IMR-90 (cell line): Measurements from ENCODE around the gene AP2A1. TPM values are rescaled to one million over a fixed set of nuclear protein-coding genes. Genes with fewer than 3 reads are reported as not detected.

Experiments used
- ATAC-seq: fragments of 200-7000 bp; cut with Tn5 transposase; 2 replicates; pipeline ENCODE4 v1.9.1; 2020; ENCODE audit warnings: low read depth, mild to moderate bottlenecking, moderate library complexity
- BruUV-seq: library from RNA; stranded (reverse); fragments of 400-500 nt; replicated peaks from 2 replicates; lab custom pipeline; 2021; lab: Mats Ljungman, UMichigan
- CTCF ChIA-PET: fragments of 300-600 bp; formaldehyde crosslinking; extraction: SDS; loops from one replicate; lab custom pipeline; 2021; ENCODE audit warnings: antibody characterized with exemption; lab: Yijun Ruan, JAX
- POLR2A ChIA-PET: fragments of 300-600 bp; sonication (Branson Sonifier 250); formaldehyde crosslinking; loops from one replicate; lab custom pipeline; 2022; ENCODE audit warnings: antibody characterized with exemption; ENCODE audit not compliant: unreplicated experiment; lab: Charles Lee
- DNase-seq: peaks from one replicate; pipeline ENCODE4 v3.0.0; 2013
- H2AFZ ChIP-seq: replicated peaks from 2 replicates; pipeline ENCODE3; 2013; ENCODE audit warnings: low read length, mild to moderate bottlenecking; ENCODE audit not compliant: poor library complexity
- H2AK5ac ChIP-seq: 2 replicates; pipeline ENCODE4 v1.6.1; 2013; ENCODE audit warnings: low read depth, low read length, inconsistent platforms
- H2AK9ac ChIP-seq: replicated peaks from 2 replicates; pipeline ENCODE3; 2013; ENCODE audit warnings: mild to moderate bottlenecking, low read depth, low read length, moderate library complexity; ENCODE audit not compliant: poor library complexity
- H2BK120ac ChIP-seq: 2 replicates; pipeline ENCODE4 v1.6.1; 2013; ENCODE audit warnings: low read depth, low read length, inconsistent platforms
- H2BK15ac ChIP-seq: 3 replicates; pipeline ENCODE4 v1.6.1; 2013; ENCODE audit warnings: low read depth, low read length, inconsistent platforms
- H2BK20ac ChIP-seq: 2 replicates; pipeline ENCODE4 v1.6.1; 2013; ENCODE audit warnings: low read depth, mild to moderate bottlenecking, inconsistent platforms, low read length, moderate library complexity
- H2BK5ac ChIP-seq: 2 replicates; pipeline ENCODE4 v1.6.1; 2013; ENCODE audit warnings: mild to moderate bottlenecking, low read depth, low read length, inconsistent platforms; ENCODE audit not compliant: poor library complexity, severe bottlenecking
- H3K14ac ChIP-seq: replicated peaks from 2 replicates; pipeline ENCODE4 v1.6.1; 2013; ENCODE audit warnings: low read depth, low read length, inconsistent platforms
- H3K18ac ChIP-seq: 2 replicates; pipeline ENCODE4 v1.6.1; 2013; ENCODE audit warnings: low read depth, low read length, control low read depth
- H3K23ac ChIP-seq: 2 replicates; pipeline ENCODE4 v1.6.1; 2013; ENCODE audit warnings: low read depth, low read length, inconsistent platforms
- H3K27ac ChIP-seq: 2 replicates; pipeline ENCODE4 v1.5.1; 2013; ENCODE audit warnings: mild to moderate bottlenecking, control low read depth, low read length; ENCODE audit not compliant: insufficient read depth
- H3K27me3 ChIP-seq: 2 replicates; pipeline ENCODE4 v1.6.1; 2013; ENCODE audit warnings: low read length; ENCODE audit not compliant: control insufficient read depth, insufficient read depth
- H3K36me3 ChIP-seq: 2 replicates; pipeline ENCODE4 v1.6.1; 2013; ENCODE audit warnings: low read length, mixed read lengths; ENCODE audit not compliant: control insufficient read depth, insufficient read depth
- H3K4ac ChIP-seq: 2 replicates; pipeline ENCODE4 v1.6.1; 2013; ENCODE audit warnings: low read depth, low read length, inconsistent platforms
- H3K4me1 ChIP-seq: 2 replicates; pipeline ENCODE4 v1.6.1; 2013; ENCODE audit warnings: low read length, mixed read lengths; ENCODE audit not compliant: control insufficient read depth, insufficient read depth
- H3K4me2 ChIP-seq: 2 replicates; pipeline ENCODE4 v1.6.1; 2013; ENCODE audit warnings: low read depth, mild to moderate bottlenecking, control low read depth, low read length, moderate library complexity
- H3K4me3 ChIP-seq: 2 replicates; pipeline ENCODE4 v1.5.1; 2013; ENCODE audit warnings: low read depth, mild to moderate bottlenecking, control low read depth, low read length, moderate library complexity; ENCODE audit not compliant: insufficient read depth
- H3K56ac ChIP-seq: 2 replicates; pipeline ENCODE4 v1.6.1; 2013; ENCODE audit warnings: low read length, inconsistent platforms; ENCODE audit not compliant: insufficient read depth; ENCODE audit errors: extremely low read depth
- H3K79me1 ChIP-seq, 2 experiments: 2 replicates each; pipeline ENCODE4 v1.6.1; 2013; ENCODE audit warnings: low read length in 2 of 2, inconsistent platforms in 1 of 2, low read depth in 1 of 2
- H3K9ac ChIP-seq: 2 replicates; pipeline ENCODE4 v1.6.1; 2013; ENCODE audit warnings: low read depth, low read length, control low read depth
- H3K9me1 ChIP-seq: 2 replicates; pipeline ENCODE4 v1.6.1; 2013; ENCODE audit warnings: low read length, inconsistent platforms; ENCODE audit not compliant: insufficient read depth
- H3K9me3 ChIP-seq: 2 replicates; pipeline ENCODE4 v1.6.1; 2013; ENCODE audit warnings: low read length; ENCODE audit not compliant: control insufficient read depth, insufficient read depth
- H4K20me1 ChIP-seq: 2 replicates; pipeline ENCODE4 v1.6.1; 2013; ENCODE audit warnings: low read length, inconsistent platforms; ENCODE audit not compliant: insufficient read depth
- H4K5ac ChIP-seq: 2 replicates; pipeline ENCODE4 v1.6.1; 2013; ENCODE audit warnings: mild to moderate bottlenecking, low read depth, low read length, control low read depth
- H4K8ac ChIP-seq, 2 experiments: 2 replicates each; pipeline ENCODE4 v1.6.1; 2013; ENCODE audit warnings: low read depth in 2 of 2, low read length in 2 of 2, control low read depth in 1 of 2, inconsistent platforms in 1 of 2
- H4K91ac ChIP-seq: 2 replicates; pipeline ENCODE4 v1.6.1; 2013; ENCODE audit warnings: low read depth, low read length, inconsistent platforms; ENCODE audit not compliant: insufficient read depth
- BHLHE40 ChIP-seq: fragments of 150-350 bp; IDR thresholded peaks from 2 replicates; pipeline ENCODE4 v1.6.1; 2016; ENCODE audit warnings: mild to moderate bottlenecking, low read depth, low read length
- CEBPB ChIP-seq: IDR thresholded peaks from 2 replicates; pipeline ENCODE4 v1.6.1; 2012; ENCODE audit warnings: low read depth, low read length, improper control_type of control experiment
- CHD1 ChIP-seq: IDR thresholded peaks from 2 replicates; pipeline ENCODE4 v1.6.1; 2012; ENCODE audit warnings: low read depth, low read length, improper control_type of control experiment
- CTCF ChIP-seq: conservative IDR thresholded peaks from 2 replicates; pipeline ENCODE4 v1.5.1; 2012; ENCODE audit warnings: mild to moderate bottlenecking, low read depth, low read length, improper control_type of control experiment
- ELK1 ChIP-seq: fragments of 150-350 bp; IDR thresholded peaks from 2 replicates; pipeline ENCODE4 v1.6.1; 2016; ENCODE audit warnings: low read depth, mild to moderate bottlenecking, low read length, moderate library complexity, borderline replicate concordance
- MAFK ChIP-seq: IDR thresholded peaks from 2 replicates; pipeline ENCODE4 v1.6.1; 2012; ENCODE audit warnings: low read depth, low read length, improper control_type of control experiment
- MAZ ChIP-seq: IDR thresholded peaks from 2 replicates; pipeline ENCODE4 v1.6.1; 2012; ENCODE audit warnings: low read depth, mild to moderate bottlenecking, low read length, improper control_type of control experiment, moderate library complexity, borderline replicate concordance
- MXI1 ChIP-seq: IDR thresholded peaks from 2 replicates; pipeline ENCODE4 v1.6.1; 2012; ENCODE audit warnings: low read depth, mild to moderate bottlenecking, low read length, moderate library complexity, borderline replicate concordance
- NFE2L2 ChIP-seq: fragments of 150-350 bp; IDR thresholded peaks from 2 replicates; pipeline ENCODE4 v1.6.1; 2016; ENCODE audit warnings: low read depth, mild to moderate bottlenecking, low read length
- POLR2A ChIP-seq: IDR thresholded peaks from 2 replicates; pipeline ENCODE4 v1.6.1; 2012; ENCODE audit warnings: mild to moderate bottlenecking, low read depth, low read length
- RAD21 ChIP-seq: IDR thresholded peaks from 2 replicates; pipeline ENCODE4 v1.6.1; 2012; ENCODE audit warnings: low read length, improper control_type of control experiment
- RCOR1 ChIP-seq: IDR thresholded peaks from 2 replicates; pipeline ENCODE4 v1.6.1; 2012; ENCODE audit warnings: mild to moderate bottlenecking, low read length, improper control_type of control experiment; ENCODE audit not compliant: insufficient replicate concordance
- RFX5 ChIP-seq: IDR thresholded peaks from 2 replicates; pipeline ENCODE4 v1.8.0; 2012; ENCODE audit warnings: low read depth, mild to moderate bottlenecking, low read length, moderate library complexity
- SMC3 ChIP-seq: fragments of 150-350 bp; IDR thresholded peaks from 2 replicates; pipeline ENCODE4 v1.6.1; 2016; ENCODE audit warnings: low read depth, mild to moderate bottlenecking, antibody characterized with exemption, low read length, moderate library complexity
- WGBS, 2 experiments: methylation state at CpG; one replicate each; pipeline versions ENCODE4 v1.1.5 to v1.1.7; 2013; ENCODE audit warnings: missing lambda C conversion rate in 2 of 2; ENCODE audit not compliant: insufficient read length in 1 of 2; ENCODE audit errors: extremely low coverage in 2 of 2; 5-methylcytosine and 5-hydroxymethylcytosine counted together
- dilution Hi-C: fragments of 300-500 bp; cut with HindIII; formaldehyde crosslinking; loops from one replicate; pipeline ENCODE4 v1.14.3; 2018; ENCODE audit warnings: low sequenced_read_pairs; ENCODE audit not compliant: unreplicated experiment
- in situ Hi-C: fragments of 300-500 bp; cut with MboI; formaldehyde crosslinking; loops from 3 replicates; pipeline ENCODE4 v1.14.3; 2019; ENCODE audit warnings: low sequenced_read_pairs, inconsistent platforms, mixed read lengths
- intact Hi-C: fragments of 100-400 bp; cut with micrococcal nuclease; formaldehyde crosslinking; loops from 2 replicates; pipeline ENCODE4 v1.10.0; 2022
- polyA plus RNA-seq, 3 experiments: library from polyadenylated mRNA; depleted of rRNA; stranded (reverse); fragments of >200 nt; gene quantifications; 2 replicates each; pipeline ENCODE4 v1.2.3, GENCODE V29; 2012; ENCODE audit warnings: low replicate concordance in 1 of 3
- total RNA-seq: library from RNA; depleted of rRNA; stranded (reverse); fragments of >200 nt; gene quantifications from 2 replicates; pipeline ENCODE4 v1.2.3, GENCODE V29; 2012

Gene AP2A1
- total and polyA plus RNA-seq, 2 of the 4 experiments (the other 2 are of a cell fraction) = 40.7 to 122 TPM

GRCh38 chr19:49801966-49802661, 35.3 kb downstream of the AP2A1 start:
- Histone ChIP-seq H2BK120ac (no peak overlapping the region), H2AK5ac (peak overlapping the region; percentile 61; the same call in 1 of the 2 replicates), H2BK5ac (peak overlapping the region; percentile 69), H3K9me1 (no peaks in the 10 kb centered on the region), H4K8ac (peak overlapping the region in 1 of 2 experiments; percentile 97; a peak in 3 of 4 replicates), H2BK20ac (no peak overlapping the region), H3K14ac (peak overlapping the region; percentile 93), H3K9ac (peak overlapping the region; percentile 64), H2AK9ac (peak overlapping the region; percentile 98), H3K56ac (peak overlapping the region; percentile 40; the same call in 1 of the 2 replicates), H4K20me1 (peaks cover 7% of the 10 kb centered on the region), H2BK15ac (no peak overlapping the region), H3K23ac (no peak overlapping the region), H4K91ac (peak overlapping the region; percentile 89; the same call in 1 of the 2 replicates), H3K18ac (peak overlapping the region; percentile 60; the same call in 1 of the 2 replicates), H3K4ac (peak overlapping the region; percentile 82), H4K5ac (peak overlapping the region; percentile 80), H3K79me1 (peaks cover 0 to 20% of the 10 kb centered on the region in 2 experiments; a peak in 1 of 4 replicates), H3K27me3 (no peaks in the 10 kb centered on the region), H2AFZ (peak overlapping the region; percentile 98), H3K9me3 (no peaks in the 10 kb centered on the region), H3K4me2 (peak overlapping the region; percentile 83), H3K4me3 (peak overlapping the region; percentile 48), H3K36me3 (peaks cover 60% of the 10 kb centered on the region), H3K4me1 (no peaks in the 10 kb centered on the region; the same call in 1 of the 2 replicates), H3K27ac (peak overlapping the region; percentile 74)
- 6% methylated on average over 18 of the region's 38 CpGs; no CpG with 5 or more reads in 1 of the 2 experiments for WGBS, 2 experiments
- dilution Hi-C loops (no loop called here), intact Hi-C loops (loop anchor here (5.0 kb wide), 1 partner anchor 110 kb away; the partner anchor contains the start of gene CPT1C), in situ Hi-C loops (no loop called here)
- ChIA-PET POLR2A (interaction anchor here (0.6 kb wide), 1 partner anchor 111 kb away, joined by 4 read pairs; the partner anchor contains the start of gene CPT1C), CTCF (no interaction called here)
- DNase-seq (peak; percentile 86), ATAC-seq (peak; percentile 99)
- no TSS peak for BruUV-seq
- TF ChIP-seq MAFK = no peak
- no peak for TF ChIP-seq MAZ
- TF ChIP-seq NFE2L2 = no peak
- peak; percentile 25; the same call in 1 of the 2 replicates for TF ChIP-seq RAD21
- TF ChIP-seq BHLHE40 = no peak
- TF ChIP-seq SMC3 = no peak
- TF ChIP-seq RFX5 = no peak
- no peak for TF ChIP-seq RCOR1
- TF ChIP-seq MXI1 = 0 out of 2 replicates have a peak, but pooled peaks have one; percentile 14
- TF ChIP-seq CHD1 = no peak
- peak; percentile 38 for TF ChIP-seq CTCF
- no peak for TF ChIP-seq POLR2A
- no peak for TF ChIP-seq ELK1
- no peak for TF ChIP-seq CEBPB
